K562 (cell line): ENCODE measurements around the gene PADI4. TPM values are rescaled to one million over a fixed set of nuclear protein-coding genes. Genes with fewer than 3 reads are reported as not detected.

Source experiments
- CEBPG ChIP-seq, 3 experiments: fragments of 200-800 bp in 1 of 3; sonication (Bioruptor generic) in 1 of 3; sonication (generic) in 1 of 3; formaldehyde crosslinking in 1 of 3; IDR thresholded peaks in 2 of 3; conservative IDR thresholded peaks in 1 of 3; 2 replicates each; pipeline versions ENCODE4 v1.6.1 to v1.8.0; 2016 to 2022; ENCODE audit warnings: missing compliant biosample characterization in 2 of 3, missing genetic modification characterization in 2 of 3, mild to moderate bottlenecking in 1 of 3, missing genetic modification reagents in 1 of 3
- E2F3 ChIP-seq: fragments of 250-450 bp; sonication (Bioruptor Pico); IDR thresholded peaks from 2 replicates; pipeline ENCODE4 v1.4.0; 2020; ENCODE audit warnings: mild to moderate bottlenecking
- IFI16 ChIP-seq: fragments of 250-450 bp; sonication (Bioruptor Pico); IDR thresholded peaks from 2 replicates; pipeline ENCODE4 v2.1.2; 2022; ENCODE audit warnings: mild to moderate bottlenecking, inconsistent platforms
- NFXL1 ChIP-seq: fragments of 450-650 bp; formaldehyde crosslinking; IDR thresholded peaks from 2 replicates; pipeline ENCODE4 v1.4.0; 2021; ENCODE audit warnings: mild to moderate bottlenecking
- SAFB ChIP-seq: fragments of 200-400 bp; formaldehyde crosslinking; IDR thresholded peaks from 2 replicates; pipeline ENCODE4 v1.6.1; 2017; ENCODE audit warnings: low read depth, low read length, borderline replicate concordance
- SIN3A ChIP-seq, 2 experiments: fragments of 150-350 bp in 1 of 2; IDR thresholded peaks; 2 replicates each; pipeline ENCODE4 v1.6.1; 2011 to 2016; ENCODE audit warnings: borderline replicate concordance in 2 of 2, low read depth in 2 of 2, low read length in 2 of 2, mild to moderate bottlenecking in 2 of 2, moderate library complexity in 2 of 2; ENCODE audit not compliant: control insufficient read depth in 1 of 2
- ZNF23 ChIP-seq: fragments of 250-450 bp; sonication (Bioruptor Pico); IDR thresholded peaks from 2 replicates; pipeline ENCODE4 v1.4.0; 2020; ENCODE audit warnings: mild to moderate bottlenecking
- ZNF41 ChIP-seq: fragments of 250-450 bp; sonication (Bioruptor Pico); conservative IDR thresholded peaks from 2 replicates; pipeline ENCODE4 v1.4.0; 2020; ENCODE audit warnings: mild to moderate bottlenecking
- polyA plus RNA-seq, 8 experiments: library from polyadenylated mRNA; depleted of rRNA in 4 of 8; stranded (reverse) in 5 of 8; unstranded in 3 of 8; fragments of >200 nt; fragmentation: Nextera tagmentation in 2 of 8; fragmentation: Illumina TruSeq in 1 of 8; extraction: Ambion mirVana in 2 of 8; extraction: Trizol in 1 of 8; gene quantifications; 2 replicates each; pipeline versions ENCODE4 v1.2.1 to v1.2.3, GENCODE V29; 2011 to 2014; ENCODE audit warnings: inconsistent platforms in 1 of 8, missing spikeins in 1 of 8
- total RNA-seq, 7 experiments: library from RNA; depleted of rRNA in 6 of 7; stranded (reverse); fragments of >200 nt in 6 of 7; fragmentation: Illumina TruSeq in 2 of 7; extraction: Trizol in 2 of 7; gene quantifications; 2 replicates each; pipeline versions ENCODE4 v1.2.1 to v1.2.3, GENCODE V29; 2011 to 2021; ENCODE audit warnings: low replicate concordance in 1 of 7
- TF ChIP-seq, protein P1 (sequence below), 3 experiments: fragments of 200-800 bp in 1 of 3; fragments of 250-450 bp in 1 of 3; fragments of 450-650 bp in 1 of 3; sonication (Bioruptor Pico) in 1 of 3; sonication (Bioruptor generic) in 1 of 3; formaldehyde crosslinking in 1 of 3; IDR thresholded peaks; 2 replicates each; pipeline versions ENCODE4 v1.6.1 to v1.8.0; 2016 to 2022; ENCODE audit warnings: mild to moderate bottlenecking in 2 of 3, missing genetic modification characterization in 2 of 3, missing compliant biosample characterization in 1 of 3, moderate library complexity in 1 of 3
- TF ChIP-seq, protein P2 (sequence below): sonication (generic); formaldehyde crosslinking; IDR thresholded peaks from 2 replicates; pipeline ENCODE4 v1.8.0; 2022; ENCODE audit warnings: mild to moderate bottlenecking, missing genetic modification reagents, borderline replicate concordance
- TF ChIP-seq, protein P3 (sequence below): sonication (generic); formaldehyde crosslinking; IDR thresholded peaks from 2 replicates; pipeline ENCODE4 v1.8.1; 2023; ENCODE audit warnings: mild to moderate bottlenecking, missing genetic modification reagents

The PADI4 gene
- total and polyA plus RNA-seq, 9 of the 15 experiments (the other 6 are each of a cell fraction or from before 2014, with no cell fraction given): 0.22 to 0.33 TPM; not detected in 7

DNA sequence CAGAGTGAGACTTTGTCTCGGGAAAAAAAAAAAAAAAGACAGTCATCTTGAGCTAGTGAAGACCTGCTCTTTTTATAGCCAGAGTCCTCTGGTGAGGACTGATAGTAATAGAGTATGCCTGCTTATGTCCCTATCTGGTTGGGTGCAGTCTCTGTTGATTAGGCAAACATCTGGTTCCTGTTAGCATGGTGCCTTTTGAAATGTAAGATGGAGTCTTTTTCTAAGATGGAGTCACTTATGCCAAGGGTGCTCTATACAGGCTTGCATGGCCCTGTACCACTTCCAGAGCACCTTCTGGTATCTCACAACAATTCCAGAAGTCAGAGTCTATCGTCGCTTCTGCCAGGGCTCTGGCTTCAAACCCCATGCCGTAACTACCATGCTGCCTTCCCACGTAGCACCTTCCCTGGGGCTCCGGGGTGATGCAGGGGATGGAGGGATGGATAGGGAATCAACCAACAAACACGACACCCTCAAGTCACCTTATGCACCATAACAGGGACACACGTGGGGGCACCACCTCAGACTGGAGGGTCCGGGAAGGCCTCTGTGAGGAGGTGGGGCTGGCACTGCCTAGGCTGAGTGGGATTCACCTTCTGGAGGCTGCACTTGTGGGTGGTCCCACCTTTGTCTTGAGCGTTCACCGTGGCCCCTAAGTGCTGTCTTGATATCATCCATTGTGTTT, 52.4 kb downstream of the PADI4 start (continued):
- TF ChIP-seq, protein P1, sequence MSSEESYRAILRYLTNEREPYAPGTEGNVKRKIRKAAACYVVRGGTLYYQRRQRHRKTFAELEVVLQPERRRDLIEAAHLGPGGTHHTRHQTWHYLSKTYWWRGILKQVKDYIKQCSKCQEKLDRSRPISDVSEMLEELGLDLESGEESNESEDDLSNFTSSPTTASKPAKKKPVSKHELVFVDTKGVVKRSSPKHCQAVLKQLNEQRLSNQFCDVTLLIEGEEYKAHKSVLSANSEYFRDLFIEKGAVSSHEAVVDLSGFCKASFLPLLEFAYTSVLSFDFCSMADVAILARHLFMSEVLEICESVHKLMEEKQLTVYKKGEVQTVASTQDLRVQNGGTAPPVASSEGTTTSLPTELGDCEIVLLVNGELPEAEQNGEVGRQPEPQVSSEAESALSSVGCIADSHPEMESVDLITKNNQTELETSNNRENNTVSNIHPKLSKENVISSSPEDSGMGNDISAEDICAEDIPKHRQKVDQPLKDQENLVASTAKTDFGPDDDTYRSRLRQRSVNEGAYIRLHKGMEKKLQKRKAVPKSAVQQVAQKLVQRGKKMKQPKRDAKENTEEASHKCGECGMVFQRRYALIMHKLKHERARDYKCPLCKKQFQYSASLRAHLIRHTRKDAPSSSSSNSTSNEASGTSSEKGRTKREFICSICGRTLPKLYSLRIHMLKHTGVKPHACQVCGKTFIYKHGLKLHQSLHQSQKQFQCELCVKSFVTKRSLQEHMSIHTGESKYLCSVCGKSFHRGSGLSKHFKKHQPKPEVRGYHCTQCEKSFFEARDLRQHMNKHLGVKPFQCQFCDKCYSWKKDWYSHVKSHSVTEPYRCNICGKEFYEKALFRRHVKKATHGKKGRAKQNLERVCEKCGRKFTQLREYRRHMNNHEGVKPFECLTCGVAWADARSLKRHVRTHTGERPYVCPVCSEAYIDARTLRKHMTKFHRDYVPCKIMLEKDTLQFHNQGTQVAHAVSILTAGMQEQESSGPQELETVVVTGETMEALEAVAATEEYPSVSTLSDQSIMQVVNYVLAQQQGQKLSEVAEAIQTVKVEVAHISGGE (CRISPR knock-in tag; IDR thresholded peaks at IDR 0.05): peak in 1 of 3 experiments; percentile 96; a peak in 2 of 6 replicates
- TF ChIP-seq SAFB (no peak), NFXL1 (peak; percentile 97), E2F3 (peak; percentile 99), ZNF41 (CRISPR knock-in tag) (peak; percentile 98), SIN3A (IDR thresholded peaks at IDR 0.05; ENCODE audit: borderline replicate concordance in 2 of 2, control insufficient read depth in 1 of 2, low read depth in 2 of 2, low read length in 2 of 2) (no peak), IFI16 (peak; percentile 100), CEBPG (CRISPR knock-in tag; IDR thresholded peaks at IDR 0.05) (no peak), CEBPG (tag; conservative IDR thresholded peaks at IDR 0.05 in 1 of 2, IDR thresholded peaks at IDR 0.05 in 1 of 2) (no peak), ZNF23 (peak; percentile 94)
- TF ChIP-seq, protein P2, sequence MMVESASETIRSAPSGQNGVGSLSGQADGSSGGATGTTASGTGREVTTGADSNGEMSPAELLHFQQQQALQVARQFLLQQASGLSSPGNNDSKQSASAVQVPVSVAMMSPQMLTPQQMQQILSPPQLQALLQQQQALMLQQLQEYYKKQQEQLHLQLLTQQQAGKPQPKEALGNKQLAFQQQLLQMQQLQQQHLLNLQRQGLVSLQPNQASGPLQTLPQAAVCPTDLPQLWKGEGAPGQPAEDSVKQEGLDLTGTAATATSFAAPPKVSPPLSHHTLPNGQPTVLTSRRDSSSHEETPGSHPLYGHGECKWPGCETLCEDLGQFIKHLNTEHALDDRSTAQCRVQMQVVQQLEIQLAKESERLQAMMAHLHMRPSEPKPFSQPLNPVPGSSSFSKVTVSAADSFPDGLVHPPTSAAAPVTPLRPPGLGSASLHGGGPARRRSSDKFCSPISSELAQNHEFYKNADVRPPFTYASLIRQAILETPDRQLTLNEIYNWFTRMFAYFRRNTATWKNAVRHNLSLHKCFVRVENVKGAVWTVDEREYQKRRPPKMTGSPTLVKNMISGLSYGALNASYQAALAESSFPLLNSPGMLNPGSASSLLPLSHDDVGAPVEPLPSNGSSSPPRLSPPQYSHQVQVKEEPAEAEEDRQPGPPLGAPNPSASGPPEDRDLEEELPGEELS (CRISPR knock-in tag): no peak
- TF ChIP-seq, protein P3, sequence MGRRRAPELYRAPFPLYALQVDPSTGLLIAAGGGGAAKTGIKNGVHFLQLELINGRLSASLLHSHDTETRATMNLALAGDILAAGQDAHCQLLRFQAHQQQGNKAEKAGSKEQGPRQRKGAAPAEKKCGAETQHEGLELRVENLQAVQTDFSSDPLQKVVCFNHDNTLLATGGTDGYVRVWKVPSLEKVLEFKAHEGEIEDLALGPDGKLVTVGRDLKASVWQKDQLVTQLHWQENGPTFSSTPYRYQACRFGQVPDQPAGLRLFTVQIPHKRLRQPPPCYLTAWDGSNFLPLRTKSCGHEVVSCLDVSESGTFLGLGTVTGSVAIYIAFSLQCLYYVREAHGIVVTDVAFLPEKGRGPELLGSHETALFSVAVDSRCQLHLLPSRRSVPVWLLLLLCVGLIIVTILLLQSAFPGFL (CRISPR knock-in tag): no peak
